H1 (cell line): ENCODE measurements around the gene KSR2.

Experiments
- CBX8 ChIP-seq: fragments of 300-800, 300-1000 bp; sonication (generic); IDR thresholded peaks from 2 replicates; pipeline ENCODE4 v1.7.1; 2016; ENCODE audit warnings: low read depth, low read length, borderline replicate concordance
- CHD1 ChIP-seq: IDR thresholded peaks from 2 replicates; pipeline ENCODE4 v1.6.1; 2012; ENCODE audit warnings: low read depth, low read length, improper control_type of control experiment
- CTCF ChIP-seq, 3 experiments: IDR thresholded peaks; 1 replicate in 2 of 3; 2 replicates in 1 of 3; pipeline versions ENCODE4 v1.5.1 to v1.6.1; 2011; ENCODE audit warnings: low read length in 3 of 3, mild to moderate bottlenecking in 3 of 3, inconsistent platforms in 2 of 3, low read depth in 1 of 3, moderate library complexity in 1 of 3; ENCODE audit not compliant: insufficient read depth in 1 of 3; ENCODE audit errors: control extremely low read depth in 1 of 3
- EP300 ChIP-seq, 2 experiments: IDR thresholded peaks; 1 replicate in 1 of 2; 2 replicates in 1 of 2; pipeline ENCODE4 v1.6.1; 2011 to 2012; ENCODE audit warnings: low read depth in 2 of 2, low read length in 2 of 2, mild to moderate bottlenecking in 2 of 2, borderline replicate concordance in 1 of 2, inconsistent platforms in 1 of 2, moderate library complexity in 1 of 2
- EZH2 ChIP-seq: fragments of 200-600 bp; sonication (generic); IDR thresholded peaks from 2 replicates; pipeline ENCODE4 v1.7.1; 2012; ENCODE audit warnings: low read depth, mild to moderate bottlenecking, moderate library complexity, low read length, inconsistent platforms; ENCODE audit not compliant: severe bottlenecking
- POLR2A ChIP-seq, 2 experiments: IDR thresholded peaks; 1 replicate in 1 of 2; 2 replicates in 1 of 2; pipeline ENCODE4 v1.6.1; 2011; ENCODE audit warnings: low read depth in 2 of 2, low read length in 2 of 2, mild to moderate bottlenecking in 2 of 2; ENCODE audit errors: control extremely low read depth in 1 of 2
- TCF12 ChIP-seq: IDR thresholded peaks from 2 replicates; pipeline ENCODE4 v1.6.1; 2011; ENCODE audit warnings: low read depth, mild to moderate bottlenecking, low read length

- no peak for TF ChIP-seq CHD1
- TF ChIP-seq POLR2A (IDR thresholded peaks at IDR 0.05; ENCODE audit: control extremely low read depth in 1 of 2, low read depth in 2 of 2, low read length in 2 of 2): no peak
- TF ChIP-seq TCF12: no peak
- TF ChIP-seq EZH2: no peak
- no peak for TF ChIP-seq EP300 (IDR thresholded peaks at IDR 0.05; ENCODE audit: borderline replicate concordance in 1 of 2, low read depth in 2 of 2, low read length in 2 of 2)
- TF ChIP-seq CTCF (IDR thresholded peaks at IDR 0.05; ENCODE audit: control extremely low read depth in 1 of 3, insufficient read depth in 1 of 3, low read depth in 1 of 3, low read length in 3 of 3): no peak
- TF ChIP-seq CBX8: no peak
These were observed 471.4 kb downstream of the KSR2 start for GRCh38 chr12:117497407-117497806.
